ENCODE data around the gene HDC.

- TF ChIP-seq, protein P1, sequence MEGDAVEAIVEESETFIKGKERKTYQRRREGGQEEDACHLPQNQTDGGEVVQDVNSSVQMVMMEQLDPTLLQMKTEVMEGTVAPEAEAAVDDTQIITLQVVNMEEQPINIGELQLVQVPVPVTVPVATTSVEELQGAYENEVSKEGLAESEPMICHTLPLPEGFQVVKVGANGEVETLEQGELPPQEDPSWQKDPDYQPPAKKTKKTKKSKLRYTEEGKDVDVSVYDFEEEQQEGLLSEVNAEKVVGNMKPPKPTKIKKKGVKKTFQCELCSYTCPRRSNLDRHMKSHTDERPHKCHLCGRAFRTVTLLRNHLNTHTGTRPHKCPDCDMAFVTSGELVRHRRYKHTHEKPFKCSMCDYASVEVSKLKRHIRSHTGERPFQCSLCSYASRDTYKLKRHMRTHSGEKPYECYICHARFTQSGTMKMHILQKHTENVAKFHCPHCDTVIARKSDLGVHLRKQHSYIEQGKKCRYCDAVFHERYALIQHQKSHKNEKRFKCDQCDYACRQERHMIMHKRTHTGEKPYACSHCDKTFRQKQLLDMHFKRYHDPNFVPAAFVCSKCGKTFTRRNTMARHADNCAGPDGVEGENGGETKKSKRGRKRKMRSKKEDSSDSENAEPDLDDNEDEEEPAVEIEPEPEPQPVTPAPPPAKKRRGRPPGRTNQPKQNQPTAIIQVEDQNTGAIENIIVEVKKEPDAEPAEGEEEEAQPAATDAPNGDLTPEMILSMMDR (IDR thresholded peaks at IDR 0.05; ENCODE audit: borderline replicate concordance, extremely low read depth, low read length, poor library complexity, severe bottlenecking): no peak
- no peak for TF ChIP-seq EZH2 (IDR thresholded peaks at IDR 0.05; ENCODE audit: borderline replicate concordance, low read depth, low read length, severe bottlenecking)
Measured at GRCh38 chr15:50238255-50238654, 27.3 kb downstream of the HDC start.
